ENCODE measurements around the gene GRB10.

DNA sequence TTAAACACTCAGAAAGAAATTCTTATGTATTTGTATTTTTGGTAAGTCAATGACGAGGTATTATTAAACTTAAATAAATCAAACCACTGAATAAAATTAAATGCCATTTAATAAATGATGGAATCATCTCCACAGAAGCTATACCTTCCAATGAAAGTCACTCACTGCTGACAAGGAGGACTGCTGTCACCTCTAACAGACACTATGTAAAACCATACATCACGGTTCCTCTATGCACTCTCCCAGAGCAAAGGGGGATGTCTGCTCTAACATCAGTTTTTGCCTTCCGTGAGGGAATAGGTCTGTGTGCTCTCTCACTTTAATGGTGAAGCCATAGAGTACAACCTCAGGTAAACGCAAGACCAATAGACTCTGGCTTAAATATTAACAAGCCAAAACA lies 117.8 kb downstream of the GRB10 start:
- TF ChIP-seq POLR2AphosphoS5 (IDR thresholded peaks at IDR 0.05) = no peak
- TF ChIP-seq POLR2A (IDR thresholded peaks at IDR 0.05; ENCODE audit: low read depth) = no peak
- TF ChIP-seq, protein P1, sequence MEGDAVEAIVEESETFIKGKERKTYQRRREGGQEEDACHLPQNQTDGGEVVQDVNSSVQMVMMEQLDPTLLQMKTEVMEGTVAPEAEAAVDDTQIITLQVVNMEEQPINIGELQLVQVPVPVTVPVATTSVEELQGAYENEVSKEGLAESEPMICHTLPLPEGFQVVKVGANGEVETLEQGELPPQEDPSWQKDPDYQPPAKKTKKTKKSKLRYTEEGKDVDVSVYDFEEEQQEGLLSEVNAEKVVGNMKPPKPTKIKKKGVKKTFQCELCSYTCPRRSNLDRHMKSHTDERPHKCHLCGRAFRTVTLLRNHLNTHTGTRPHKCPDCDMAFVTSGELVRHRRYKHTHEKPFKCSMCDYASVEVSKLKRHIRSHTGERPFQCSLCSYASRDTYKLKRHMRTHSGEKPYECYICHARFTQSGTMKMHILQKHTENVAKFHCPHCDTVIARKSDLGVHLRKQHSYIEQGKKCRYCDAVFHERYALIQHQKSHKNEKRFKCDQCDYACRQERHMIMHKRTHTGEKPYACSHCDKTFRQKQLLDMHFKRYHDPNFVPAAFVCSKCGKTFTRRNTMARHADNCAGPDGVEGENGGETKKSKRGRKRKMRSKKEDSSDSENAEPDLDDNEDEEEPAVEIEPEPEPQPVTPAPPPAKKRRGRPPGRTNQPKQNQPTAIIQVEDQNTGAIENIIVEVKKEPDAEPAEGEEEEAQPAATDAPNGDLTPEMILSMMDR (IDR thresholded peaks at IDR 0.05) = no peak
- no peak for TF ChIP-seq EP300 (IDR thresholded peaks at IDR 0.05)
